K562 (cell line): Measurements from ENCODE around the gene AMN1. TPM values are rescaled to one million over a fixed set of nuclear protein-coding genes. Genes with fewer than 3 reads are reported as not detected.
A peak's percentile ranks its signal among the peaks of the same experiment; 100 is the strongest.

Experiments
- ETV1 ChIP-seq: fragments of 450-650 bp; conservative IDR thresholded peaks from 2 replicates; pipeline ENCODE4 v1.6.1; 2016; ENCODE audit warnings: missing genetic modification characterization, control low read depth, low read depth, missing compliant biosample characterization
- ETV5 ChIP-seq: sonication (generic); formaldehyde crosslinking; IDR thresholded peaks from 2 replicates; pipeline ENCODE4 v1.4.0; 2020; ENCODE audit warnings: low read depth, mild to moderate bottlenecking, missing genetic modification reagents
- HDGF ChIP-seq: fragments of 450-650 bp; IDR thresholded peaks from 2 replicates; pipeline ENCODE4 v1.6.1; 2016
- HEY1 ChIP-seq: fragments of 250-450 bp; sonication (Bioruptor Pico); IDR thresholded peaks from 2 replicates; pipeline ENCODE4 v1.5.0; 2020; ENCODE audit warnings: mild to moderate bottlenecking, moderate library complexity, borderline replicate concordance
- IFI16 ChIP-seq: fragments of 250-450 bp; sonication (Bioruptor Pico); IDR thresholded peaks from 2 replicates; pipeline ENCODE4 v2.1.2; 2022; ENCODE audit warnings: mild to moderate bottlenecking, inconsistent platforms
- MYC ChIP-seq, 2 experiments: fragments of 250-450 bp in 1 of 2; sonication (Bioruptor Pico) in 1 of 2; IDR thresholded peaks; 2 replicates each; pipeline versions ENCODE4 v1.5.1 to v1.6.1; 2012 to 2021; ENCODE audit warnings: low read depth in 2 of 2, borderline replicate concordance in 1 of 2, improper control_type of control experiment in 1 of 2, low read length in 1 of 2, mild to moderate bottlenecking in 1 of 2, moderate library complexity in 1 of 2
- NFIC ChIP-seq: fragments of 450-650 bp; IDR thresholded peaks from 2 replicates; pipeline ENCODE4 v1.6.1; 2017; ENCODE audit warnings: mild to moderate bottlenecking, inconsistent platforms
- PTTG1 ChIP-seq: fragments of 450-650 bp; IDR thresholded peaks from 2 replicates; pipeline ENCODE4 v1.6.1; 2016; ENCODE audit warnings: low read depth, mild to moderate bottlenecking, missing genetic modification characterization, missing compliant biosample characterization
- SNIP1 ChIP-seq: fragments of 450-650 bp; IDR thresholded peaks from 2 replicates; pipeline ENCODE4 v1.7.1; 2017; ENCODE audit warnings: low read depth, mild to moderate bottlenecking
- TAL1 ChIP-seq: fragments of 450-650 bp; IDR thresholded peaks from 2 replicates; pipeline ENCODE4 v1.6.1; 2016; ENCODE audit warnings: mild to moderate bottlenecking
- TCF3 ChIP-seq: sonication (generic); formaldehyde crosslinking; IDR thresholded peaks from 2 replicates; pipeline ENCODE4 v1.4.0; 2020; ENCODE audit warnings: mild to moderate bottlenecking, missing genetic modification reagents
- ZNF561 ChIP-seq: fragments of 450-650 bp; formaldehyde crosslinking; conservative IDR thresholded peaks from 2 replicates; pipeline ENCODE4 v1.4.0; 2020; ENCODE audit warnings: mild to moderate bottlenecking, moderate library complexity
- polyA plus RNA-seq, 8 experiments: library from polyadenylated mRNA; depleted of rRNA in 4 of 8; stranded (reverse) in 5 of 8; unstranded in 3 of 8; fragments of >200 nt; fragmentation: Nextera tagmentation in 2 of 8; fragmentation: Illumina TruSeq in 1 of 8; extraction: Ambion mirVana in 2 of 8; extraction: Trizol in 1 of 8; gene quantifications; 2 replicates each; pipeline versions ENCODE4 v1.2.1 to v1.2.3, GENCODE V29; 2011 to 2014; ENCODE audit warnings: inconsistent platforms in 1 of 8, missing spikeins in 1 of 8
- total RNA-seq, 7 experiments: library from RNA; depleted of rRNA in 6 of 7; stranded (reverse); fragments of >200 nt in 6 of 7; fragmentation: Illumina TruSeq in 2 of 7; extraction: Trizol in 2 of 7; gene quantifications; 2 replicates each; pipeline versions ENCODE4 v1.2.1 to v1.2.3, GENCODE V29; 2011 to 2021; ENCODE audit warnings: low replicate concordance in 1 of 7
- TF ChIP-seq, protein P1 (sequence below): fragments of 450-650 bp; IDR thresholded peaks from 2 replicates; pipeline ENCODE4 v1.6.1; 2016; ENCODE audit warnings: low read depth
- TF ChIP-seq, protein P2 (sequence below), 2 experiments: IDR thresholded peaks; 2 replicates each; pipeline ENCODE4 v1.6.1; 2012; ENCODE audit warnings: improper control_type of control experiment in 2 of 2, low read depth in 2 of 2, low read length in 2 of 2, borderline replicate concordance in 1 of 2
- TF ChIP-seq, protein P3 (sequence below): fragments of 250-450 bp; sonication (Bioruptor Pico); IDR thresholded peaks from 2 replicates; pipeline ENCODE4 v1.8.0; 2022; ENCODE audit warnings: inconsistent platforms

Gene AMN1
- total and polyA plus RNA-seq, 9 of the 15 experiments (the other 6 are each of a cell fraction or from before 2014, with no cell fraction given): 5.2 to 27.6 (median 13.0) TPM

DNA sequence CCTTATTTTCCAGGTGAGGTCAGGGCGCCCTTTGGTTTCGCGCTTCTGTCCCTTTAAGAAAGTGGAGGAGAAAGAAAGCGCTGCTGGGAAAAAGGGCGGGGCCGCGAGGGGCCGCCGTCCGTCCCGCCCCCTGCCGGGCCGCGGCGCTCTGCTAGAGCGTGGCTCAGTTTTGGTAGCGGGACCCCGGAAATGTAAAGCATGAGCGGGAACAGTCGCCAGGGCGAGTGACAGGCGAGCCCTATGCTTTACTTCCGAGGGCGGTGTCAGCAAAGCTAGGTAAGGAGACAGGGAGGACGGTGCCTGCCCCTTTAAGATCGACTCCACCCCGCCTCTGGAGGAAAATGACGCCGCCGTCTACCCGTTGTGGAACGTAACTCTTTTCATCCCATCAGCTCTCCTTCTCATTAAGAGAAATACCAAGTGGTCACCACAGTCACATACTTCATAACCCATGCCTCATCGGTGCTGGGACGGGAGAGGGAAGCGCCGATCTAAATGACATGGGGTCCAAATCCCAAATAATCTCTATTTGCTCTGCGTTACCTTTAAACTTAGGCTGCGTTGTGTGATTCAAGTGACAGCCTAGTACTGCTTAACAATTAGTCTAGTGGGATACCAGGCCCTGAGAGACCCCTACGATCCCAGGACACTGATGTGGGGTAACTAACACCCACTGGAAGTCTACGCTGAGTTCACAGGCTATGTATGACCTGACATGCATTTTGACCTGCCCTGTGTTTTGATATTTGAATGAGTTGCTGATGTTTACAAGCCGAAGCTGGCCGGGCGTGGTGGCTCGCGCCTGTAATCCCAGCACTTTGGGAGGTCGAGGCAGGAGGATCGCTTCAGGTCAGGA lies 69.5 kb downstream of the AMN1 start, which contains the start of gene ETFBKMT (continued):
- TF ChIP-seq, protein P1, sequence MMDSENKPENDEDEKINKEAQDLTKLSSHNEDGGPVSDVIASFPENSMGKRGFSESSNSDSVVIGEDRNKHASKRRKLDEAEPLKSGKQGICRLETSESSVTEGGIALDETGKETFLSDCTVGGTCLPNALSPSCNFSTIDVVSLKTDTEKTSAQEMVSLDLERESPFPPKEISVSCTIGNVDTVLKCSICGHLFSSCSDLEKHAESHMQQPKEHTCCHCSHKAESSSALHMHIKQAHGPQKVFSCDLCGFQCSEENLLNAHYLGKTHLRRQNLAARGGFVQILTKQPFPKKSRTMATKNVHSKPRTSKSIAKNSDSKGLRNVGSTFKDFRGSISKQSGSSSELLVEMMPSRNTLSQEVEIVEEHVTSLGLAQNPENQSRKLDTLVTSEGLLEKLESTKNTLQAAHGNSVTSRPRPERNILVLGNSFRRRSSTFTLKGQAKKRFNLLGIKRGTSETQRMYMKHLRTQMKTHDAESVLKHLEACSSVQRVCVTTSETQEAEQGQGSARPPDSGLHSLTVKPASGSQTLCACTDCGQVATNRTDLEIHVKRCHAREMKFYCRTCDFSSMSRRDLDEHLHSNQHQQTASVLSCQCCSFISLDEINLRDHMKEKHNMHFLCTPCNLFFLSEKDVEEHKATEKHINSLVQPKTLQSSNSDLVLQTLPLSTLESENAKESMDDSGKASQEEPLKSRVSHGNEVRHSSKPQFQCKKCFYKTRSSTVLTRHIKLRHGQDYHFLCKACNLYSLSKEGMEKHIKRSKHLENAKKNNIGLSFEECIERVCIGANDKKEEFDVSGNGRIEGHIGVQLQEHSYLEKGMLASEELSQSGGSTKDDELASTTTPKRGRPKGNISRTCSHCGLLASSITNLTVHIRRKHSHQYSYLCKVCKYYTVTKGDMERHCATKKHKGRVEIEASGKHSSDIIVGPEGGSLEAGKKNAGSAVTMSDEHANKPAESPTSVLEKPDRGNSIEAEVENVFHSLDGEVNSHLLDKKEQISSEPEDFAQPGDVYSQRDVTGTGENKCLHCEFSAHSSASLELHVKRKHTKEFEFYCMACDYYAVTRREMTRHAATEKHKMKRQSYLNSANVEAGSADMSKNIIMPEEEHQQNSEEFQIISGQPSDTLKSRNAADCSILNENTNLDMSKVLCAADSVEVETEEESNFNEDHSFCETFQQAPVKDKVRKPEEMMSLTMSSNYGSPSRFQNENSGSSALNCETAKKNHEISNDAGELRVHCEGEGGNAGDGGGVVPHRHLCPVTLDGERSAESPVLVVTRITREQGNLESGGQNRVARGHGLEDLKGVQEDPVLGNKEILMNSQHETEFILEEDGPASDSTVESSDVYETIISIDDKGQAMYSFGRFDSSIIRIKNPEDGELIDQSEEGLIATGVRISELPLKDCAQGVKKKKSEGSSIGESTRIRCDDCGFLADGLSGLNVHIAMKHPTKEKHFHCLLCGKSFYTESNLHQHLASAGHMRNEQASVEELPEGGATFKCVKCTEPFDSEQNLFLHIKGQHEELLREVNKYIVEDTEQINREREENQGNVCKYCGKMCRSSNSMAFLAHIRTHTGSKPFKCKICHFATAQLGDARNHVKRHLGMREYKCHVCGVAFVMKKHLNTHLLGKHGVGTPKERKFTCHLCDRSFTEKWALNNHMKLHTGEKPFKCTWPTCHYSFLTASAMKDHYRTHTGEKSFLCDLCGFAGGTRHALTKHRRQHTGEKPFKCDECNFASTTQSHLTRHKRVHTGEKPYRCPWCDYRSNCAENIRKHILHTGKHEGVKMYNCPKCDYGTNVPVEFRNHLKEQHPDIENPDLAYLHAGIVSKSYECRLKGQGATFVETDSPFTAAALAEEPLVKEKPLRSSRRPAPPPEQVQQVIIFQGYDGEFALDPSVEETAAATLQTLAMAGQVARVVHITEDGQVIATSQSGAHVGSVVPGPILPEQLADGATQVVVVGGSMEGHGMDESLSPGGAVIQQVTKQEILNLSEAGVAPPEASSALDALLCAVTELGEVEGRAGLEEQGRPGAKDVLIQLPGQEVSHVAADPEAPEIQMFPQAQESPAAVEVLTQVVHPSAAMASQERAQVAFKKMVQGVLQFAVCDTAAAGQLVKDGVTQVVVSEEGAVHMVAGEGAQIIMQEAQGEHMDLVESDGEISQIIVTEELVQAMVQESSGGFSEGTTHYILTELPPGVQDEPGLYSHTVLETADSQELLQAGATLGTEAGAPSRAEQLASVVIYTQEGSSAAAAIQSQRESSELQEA: 0 out of 2 replicates have a peak, but pooled peaks have one; percentile 35
- TF ChIP-seq TCF3 (peak; percentile 43), ETV5 (CRISPR knock-in tag) (peak; percentile 74), HDGF (no peak), MYC (IDR thresholded peaks at IDR 0.05; ENCODE audit: low read depth, low read length) (peak; percentile 89), MYC (CRISPR knock-in tag; IDR thresholded peaks at IDR 0.05; ENCODE audit: borderline replicate concordance, low read depth) (no peak), SNIP1 (no peak), PTTG1 (tag) (no peak), ETV1 (peak; percentile 72), HEY1 (no peak), NFIC (0 out of 2 replicates have a peak, but pooled peaks have one; percentile 15), TAL1 (no peak), IFI16 (CRISPR knock-in tag) (no peak), ZNF561 (CRISPR knock-in tag) (no peak)
- TF ChIP-seq, protein P2, sequence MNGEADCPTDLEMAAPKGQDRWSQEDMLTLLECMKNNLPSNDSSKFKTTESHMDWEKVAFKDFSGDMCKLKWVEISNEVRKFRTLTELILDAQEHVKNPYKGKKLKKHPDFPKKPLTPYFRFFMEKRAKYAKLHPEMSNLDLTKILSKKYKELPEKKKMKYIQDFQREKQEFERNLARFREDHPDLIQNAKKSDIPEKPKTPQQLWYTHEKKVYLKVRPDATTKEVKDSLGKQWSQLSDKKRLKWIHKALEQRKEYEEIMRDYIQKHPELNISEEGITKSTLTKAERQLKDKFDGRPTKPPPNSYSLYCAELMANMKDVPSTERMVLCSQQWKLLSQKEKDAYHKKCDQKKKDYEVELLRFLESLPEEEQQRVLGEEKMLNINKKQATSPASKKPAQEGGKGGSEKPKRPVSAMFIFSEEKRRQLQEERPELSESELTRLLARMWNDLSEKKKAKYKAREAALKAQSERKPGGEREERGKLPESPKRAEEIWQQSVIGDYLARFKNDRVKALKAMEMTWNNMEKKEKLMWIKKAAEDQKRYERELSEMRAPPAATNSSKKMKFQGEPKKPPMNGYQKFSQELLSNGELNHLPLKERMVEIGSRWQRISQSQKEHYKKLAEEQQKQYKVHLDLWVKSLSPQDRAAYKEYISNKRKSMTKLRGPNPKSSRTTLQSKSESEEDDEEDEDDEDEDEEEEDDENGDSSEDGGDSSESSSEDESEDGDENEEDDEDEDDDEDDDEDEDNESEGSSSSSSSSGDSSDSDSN (IDR thresholded peaks at IDR 0.05; ENCODE audit: borderline replicate concordance in 1 of 2, low read depth in 2 of 2, low read length in 2 of 2): no peak
- TF ChIP-seq, protein P3, sequence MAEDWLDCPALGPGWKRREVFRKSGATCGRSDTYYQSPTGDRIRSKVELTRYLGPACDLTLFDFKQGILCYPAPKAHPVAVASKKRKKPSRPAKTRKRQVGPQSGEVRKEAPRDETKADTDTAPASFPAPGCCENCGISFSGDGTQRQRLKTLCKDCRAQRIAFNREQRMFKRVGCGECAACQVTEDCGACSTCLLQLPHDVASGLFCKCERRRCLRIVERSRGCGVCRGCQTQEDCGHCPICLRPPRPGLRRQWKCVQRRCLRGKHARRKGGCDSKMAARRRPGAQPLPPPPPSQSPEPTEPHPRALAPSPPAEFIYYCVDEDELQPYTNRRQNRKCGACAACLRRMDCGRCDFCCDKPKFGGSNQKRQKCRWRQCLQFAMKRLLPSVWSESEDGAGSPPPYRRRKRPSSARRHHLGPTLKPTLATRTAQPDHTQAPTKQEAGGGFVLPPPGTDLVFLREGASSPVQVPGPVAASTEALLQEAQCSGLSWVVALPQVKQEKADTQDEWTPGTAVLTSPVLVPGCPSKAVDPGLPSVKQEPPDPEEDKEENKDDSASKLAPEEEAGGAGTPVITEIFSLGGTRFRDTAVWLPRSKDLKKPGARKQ (CRISPR knock-in tag): no peak
